HL-60/S4 treated with phorbol 12-myristate 13-acetate at 8.2 ng/mL for 4 days and 3 days (cell line): ENCODE measurements around the gene BMP8B.

Experiments used
- in situ Hi-C: fragments of 300-500 bp; cut with MboI; formaldehyde crosslinking; loops from 2 replicates; pipeline ENCODE4 v1.15.0; 2022; ENCODE audit warnings: low sequenced_read_pairs

The BMP8B gene

GRCh38 chr1:39761557-39762260 lies 27.0 kb downstream of the BMP8B start:
- in situ Hi-C loops = no loop called here

- in situ Hi-C loops = no loop called here
Measured at GRCh38 chr1:39761016-39761415, 27.6 kb downstream of the BMP8B start.

GRCh38 chr1:39760074-39761008 lies 28.3 kb downstream of the BMP8B start:
- in situ Hi-C loops = no loop called here

GRCh38 chr1:39759436-39759726 lies 29.3 kb downstream of the BMP8B start:
- in situ Hi-C loops = no loop called here

GRCh38 chr1:39758556-39759435 lies 29.9 kb downstream of the BMP8B start:
- in situ Hi-C loops = no loop called here

- in situ Hi-C loops = no loop called here
Measured at GRCh38 chr1:39757501-39757900, 31.2 kb downstream of the BMP8B start.

GRCh38 chr1:39755965-39756659 lies 32.6 kb downstream of the BMP8B start:
- in situ Hi-C loops = no loop called here

GRCh38 chr1:39754906-39755504 lies 33.7 kb downstream of the BMP8B start:
- in situ Hi-C loops = no loop called here

GRCh38 chr1:39754026-39754570 lies 34.6 kb downstream of the BMP8B start:
- in situ Hi-C loops = no loop called here

- in situ Hi-C loops = no loop called here
Measured at GRCh38 chr1:39753132-39754025, 35.3 kb downstream of the BMP8B start.

- in situ Hi-C loops = no loop called here
Measured at GRCh38 chr1:39752703-39753102, 36.0 kb downstream of the BMP8B start.

- in situ Hi-C loops = no loop called here
Measured at GRCh38 chr1:39751595-39751994, 37.1 kb downstream of the BMP8B start.

GRCh38 chr1:39745016-39745670 lies 43.5 kb downstream of the BMP8B start:
- in situ Hi-C loops = no loop called here

- in situ Hi-C loops = no loop called here
Measured at GRCh38 chr1:39738622-39739366, 49.9 kb downstream of the BMP8B start, which contains the start of gene PPIE. TSS of gene PPIE (plus strand) at chr1:39738882. CDS start at chr1:39738901, 19 bp downstream.

- in situ Hi-C loops = no loop called here
Measured at GRCh38 chr1:39737546-39738169, 51.0 kb downstream of the BMP8B start.

GRCh38 chr1:39735731-39736130 lies 52.9 kb downstream of the BMP8B start:
- in situ Hi-C loops = no loop called here

- in situ Hi-C loops = no loop called here
Measured at GRCh38 chr1:39733161-39733560, 55.5 kb downstream of the BMP8B start.
